Measurements from ENCODE around the gene ARMC6.
"Not testable (repeated sequence)": the region's sequence is repeated elsewhere in the genome, so short reads cannot be mapped to it uniquely, and the experiment has no call there.

ARMC6 gene

GRCh38 chr19:19022380-19022961 lies 10.9 kb upstream of the ARMC6 start:
- no peak for DNase-seq (ENCODE audit: low read depth in 2 of 2)

- not testable (repeated sequence) for DNase-seq (ENCODE audit: low read depth in 2 of 2)
Observed at GRCh38 chr19:19023376-19023775, 10.0 kb upstream of the ARMC6 start.

GRCh38 chr19:19025861-19026260 lies 7.5 kb upstream of the ARMC6 start:
- DNase-seq (ENCODE audit: low read depth in 2 of 2), result no peak

DNA sequence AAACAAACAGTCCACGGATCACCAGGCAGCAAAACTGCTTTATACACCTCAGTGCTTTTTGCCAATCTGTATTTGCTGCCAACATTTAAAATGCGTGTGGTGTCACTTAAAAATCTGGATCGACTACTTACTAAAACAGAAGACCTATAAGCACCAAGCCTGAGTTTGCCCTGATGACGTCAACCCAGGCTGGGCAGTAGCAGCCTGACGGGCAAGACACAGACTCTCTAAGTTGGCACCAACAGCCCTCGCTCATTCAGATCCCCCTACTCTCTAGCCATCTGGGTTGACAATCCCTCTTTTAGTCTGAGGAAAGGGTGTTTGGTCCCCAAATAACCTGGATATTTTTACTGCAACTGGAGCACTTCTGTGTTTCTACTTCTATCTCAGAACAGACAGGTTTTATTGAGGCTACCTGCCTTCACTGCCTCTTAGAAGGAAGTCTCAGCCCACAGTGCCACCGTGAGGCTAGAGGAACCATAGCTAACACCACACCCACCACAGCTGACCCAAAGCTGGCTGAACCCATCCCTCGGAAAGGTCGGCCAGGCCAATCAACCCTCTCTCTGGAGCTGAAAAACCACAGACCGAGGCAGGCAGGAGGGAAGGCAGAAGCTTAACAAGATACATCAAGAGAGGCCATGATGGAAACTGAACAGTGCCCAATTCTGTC lies 7.0 kb upstream of the ARMC6 start:
- no peak for DNase-seq (ENCODE audit: low read depth in 2 of 2)

GRCh38 chr19:19027228-19027627 lies 6.2 kb upstream of the ARMC6 start:
- DNase-seq (ENCODE audit: low read depth in 2 of 2), result no peak

DNA sequence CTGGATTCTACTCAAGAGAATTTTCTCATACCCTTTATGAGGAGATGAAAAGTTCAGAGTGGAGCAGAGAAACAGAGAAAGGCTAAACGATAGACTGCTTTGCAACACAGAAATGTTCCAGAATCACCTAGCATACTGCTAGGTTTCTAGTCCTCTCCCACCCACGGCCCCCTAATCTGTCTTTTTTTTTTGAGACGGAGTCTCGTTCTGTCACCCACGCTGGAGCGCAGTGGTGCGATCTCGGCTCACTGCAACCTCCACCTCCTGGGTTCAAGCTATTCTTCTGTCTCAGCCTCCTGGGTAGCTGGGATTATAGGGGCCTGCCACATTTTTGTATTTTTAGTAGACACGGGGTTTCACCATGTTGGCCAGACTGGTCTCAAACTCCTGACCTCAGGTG lies 4.9 kb upstream of the ARMC6 start:
- no peak for DNase-seq (ENCODE audit: low read depth in 2 of 2)

DNA sequence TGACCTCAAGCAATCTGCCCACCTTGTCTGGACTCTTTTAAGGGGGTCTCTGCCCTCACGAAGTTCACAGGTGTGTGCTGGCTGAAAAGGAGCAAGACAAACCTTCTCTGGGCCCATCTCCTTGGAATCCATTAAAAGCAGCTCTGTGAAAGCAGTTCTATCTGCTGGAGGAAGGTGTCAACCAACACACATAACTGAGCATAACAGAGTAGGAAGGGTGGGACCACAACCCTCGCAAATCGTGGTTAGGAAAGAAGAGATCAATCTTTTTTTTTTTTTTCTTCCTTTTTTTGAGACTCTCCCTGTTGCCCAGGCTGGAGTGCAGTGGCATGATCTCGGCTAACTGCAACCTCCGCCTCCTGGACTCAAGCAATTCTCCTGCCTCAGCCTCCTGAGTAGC lies 1.5 kb upstream of the ARMC6 start:
- no peak for DNase-seq (ENCODE audit: low read depth in 2 of 2)

GRCh38 chr19:19032420-19033175 lies 805 bp upstream of the ARMC6 start:
- peak; percentile 83 to 84 for DNase-seq (ENCODE audit: low read depth in 2 of 2)

DNA sequence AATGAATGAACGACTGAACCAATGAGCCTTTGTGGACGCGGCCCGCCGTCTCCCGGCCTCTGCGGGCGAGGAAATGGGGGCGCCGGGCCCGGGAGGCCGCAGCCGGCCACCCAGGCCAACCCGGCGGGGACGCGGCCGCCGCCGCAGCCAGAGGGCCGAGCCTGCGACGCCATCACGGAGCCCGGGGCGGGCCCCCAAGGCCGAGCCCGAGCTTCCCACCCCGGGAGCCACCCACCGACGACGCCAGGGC lies 302 bp upstream of the ARMC6 start:
- no peak for DNase-seq (ENCODE audit: low read depth in 2 of 2)

GRCh38 chr19:19034204-19034624 lies 811 bp downstream of the ARMC6 start:
- no peak for DNase-seq (ENCODE audit: low read depth in 2 of 2)

DNA sequence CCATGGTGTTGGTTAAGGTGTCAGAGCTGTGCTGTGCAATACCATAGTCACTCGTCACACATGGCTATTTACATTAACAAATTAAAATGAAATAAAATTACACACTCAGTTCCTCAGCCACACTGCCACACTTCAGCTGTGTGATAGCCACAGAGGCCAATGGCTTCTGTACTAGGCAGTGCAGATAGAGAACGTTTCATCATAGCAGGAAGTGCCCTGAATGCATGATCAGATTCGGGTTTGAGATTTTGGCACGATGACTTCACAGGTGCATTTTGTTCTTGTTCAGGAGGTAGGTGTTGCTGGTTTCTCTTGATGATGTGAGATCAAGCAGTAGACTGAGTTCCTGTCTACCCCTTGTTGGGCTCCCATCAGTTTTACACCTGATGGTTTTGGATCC lies 6.5 kb downstream of the ARMC6 start:
- no peak for DNase-seq (ENCODE audit: low read depth in 2 of 2)

DNA sequence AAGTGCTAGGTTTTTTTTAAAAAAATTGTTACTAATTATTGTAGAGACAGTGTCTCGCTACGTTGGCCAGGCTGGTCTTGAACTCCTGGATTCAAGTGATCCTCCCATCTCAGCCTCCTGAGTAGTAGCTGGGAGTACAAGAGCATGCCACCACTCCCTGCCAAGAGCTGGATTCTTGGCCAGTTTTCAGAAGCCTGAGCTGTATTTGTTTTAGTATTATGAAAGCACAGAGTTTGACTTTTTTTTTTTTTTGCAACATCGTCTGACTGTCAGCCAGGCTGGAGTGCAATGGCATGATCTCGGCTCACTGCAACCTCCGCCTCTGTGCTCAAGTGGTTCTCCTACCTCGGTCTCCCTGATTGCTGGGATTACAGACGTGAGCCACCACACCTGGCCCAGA lies 7.0 kb downstream of the ARMC6 start:
- peak; percentile 53 to 55 for DNase-seq (ENCODE audit: low read depth in 2 of 2)

DNA sequence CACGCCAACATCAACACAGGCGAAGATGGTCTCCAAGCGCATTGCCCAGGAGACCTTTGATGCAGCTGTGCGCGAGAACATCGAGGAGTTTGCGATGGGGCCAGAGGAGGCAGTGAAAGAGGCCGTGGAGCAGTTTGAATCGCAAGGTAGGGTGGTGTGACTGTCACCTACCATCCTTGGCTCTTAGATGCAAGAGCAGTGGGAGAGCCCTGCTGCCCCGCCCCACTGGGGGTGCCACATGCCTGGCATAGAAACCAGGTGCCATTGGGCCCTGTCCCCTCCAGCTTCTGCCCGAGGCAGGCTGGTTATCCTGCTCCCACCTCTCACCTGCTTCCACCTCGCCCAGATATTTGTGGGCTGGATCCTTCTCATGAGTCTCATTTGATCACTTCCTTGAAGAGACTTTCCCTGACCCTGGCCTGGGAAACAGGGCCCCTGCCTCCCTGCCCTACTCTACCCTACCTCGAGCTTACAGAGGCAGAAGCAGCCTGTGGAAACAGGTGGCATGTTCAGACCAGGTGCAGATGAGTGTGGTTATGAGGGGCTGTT lies 9.4 kb downstream of the ARMC6 start:
- no peak for DNase-seq (ENCODE audit: low read depth in 2 of 2)

DNA sequence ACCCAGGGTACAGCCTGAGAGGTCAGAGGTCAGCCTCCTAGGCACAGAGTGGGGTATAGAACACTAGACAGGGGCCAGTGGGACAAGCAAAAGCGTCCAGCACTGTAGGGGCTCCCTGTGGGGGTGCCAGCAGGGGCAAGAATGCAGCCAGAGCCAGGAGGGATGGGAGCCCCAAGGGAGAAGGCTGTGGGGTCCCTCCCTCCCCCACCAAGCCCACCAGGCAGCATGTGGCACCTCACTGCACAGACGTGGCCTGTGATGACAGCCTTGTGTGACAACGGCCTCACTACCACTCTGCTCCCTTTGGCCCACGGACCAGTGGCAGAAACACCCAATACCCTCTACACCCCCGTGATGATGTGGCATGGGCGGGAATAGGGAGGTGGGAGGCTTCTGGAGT lies 10.1 kb downstream of the ARMC6 start:
- DNase-seq (ENCODE audit: low read depth in 2 of 2), result no peak

DNA sequence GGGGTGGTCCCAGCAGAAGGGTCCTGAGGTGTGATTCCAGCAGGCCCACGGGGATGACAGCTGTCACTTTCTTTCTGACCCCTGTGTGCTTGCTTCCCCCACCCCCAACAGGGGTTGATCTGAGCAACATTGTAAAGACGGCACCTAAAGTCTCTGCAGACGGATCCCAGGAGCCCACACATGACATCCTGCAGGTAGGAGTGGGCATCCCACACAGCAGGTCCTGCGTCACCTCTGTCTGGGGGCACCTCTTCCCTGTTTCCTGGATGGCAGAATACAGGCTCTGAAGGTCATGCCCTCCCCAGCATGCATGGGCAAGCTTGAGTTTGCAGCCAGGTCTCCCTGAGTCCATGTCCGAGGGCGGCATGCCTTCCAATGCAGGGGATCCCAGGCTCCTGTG lies 10.5 kb downstream of the ARMC6 start:
- no peak for DNase-seq (ENCODE audit: low read depth in 2 of 2)

- no peak for DNase-seq (ENCODE audit: low read depth in 2 of 2)
Observed at GRCh38 chr19:19049406-19049805, 16.0 kb downstream of the ARMC6 start.

DNA sequence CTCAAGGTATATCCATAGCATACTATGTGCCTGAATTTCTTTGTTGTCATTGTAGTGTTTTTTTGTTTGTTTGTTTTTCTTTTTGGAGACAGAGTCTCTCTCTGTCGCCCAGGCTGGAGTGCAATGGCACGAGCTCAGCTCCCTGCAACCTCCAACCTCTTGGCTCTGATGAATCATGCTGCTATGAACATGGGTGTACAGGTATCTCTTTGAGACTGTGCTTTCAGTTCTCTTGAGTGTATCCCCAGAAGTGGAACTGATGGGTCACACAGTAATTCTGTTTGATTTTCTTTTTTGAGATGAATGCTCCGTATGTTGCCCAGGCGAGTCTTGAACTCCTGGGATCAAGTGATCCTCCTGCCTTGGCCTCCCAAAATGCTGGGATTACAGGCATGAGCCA lies 16.7 kb downstream of the ARMC6 start:
- no peak for DNase-seq (ENCODE audit: low read depth in 2 of 2)

GRCh38 chr19:19050731-19051130 lies 17.3 kb downstream of the ARMC6 start:
- no peak for DNase-seq (ENCODE audit: low read depth in 2 of 2)

DNA sequence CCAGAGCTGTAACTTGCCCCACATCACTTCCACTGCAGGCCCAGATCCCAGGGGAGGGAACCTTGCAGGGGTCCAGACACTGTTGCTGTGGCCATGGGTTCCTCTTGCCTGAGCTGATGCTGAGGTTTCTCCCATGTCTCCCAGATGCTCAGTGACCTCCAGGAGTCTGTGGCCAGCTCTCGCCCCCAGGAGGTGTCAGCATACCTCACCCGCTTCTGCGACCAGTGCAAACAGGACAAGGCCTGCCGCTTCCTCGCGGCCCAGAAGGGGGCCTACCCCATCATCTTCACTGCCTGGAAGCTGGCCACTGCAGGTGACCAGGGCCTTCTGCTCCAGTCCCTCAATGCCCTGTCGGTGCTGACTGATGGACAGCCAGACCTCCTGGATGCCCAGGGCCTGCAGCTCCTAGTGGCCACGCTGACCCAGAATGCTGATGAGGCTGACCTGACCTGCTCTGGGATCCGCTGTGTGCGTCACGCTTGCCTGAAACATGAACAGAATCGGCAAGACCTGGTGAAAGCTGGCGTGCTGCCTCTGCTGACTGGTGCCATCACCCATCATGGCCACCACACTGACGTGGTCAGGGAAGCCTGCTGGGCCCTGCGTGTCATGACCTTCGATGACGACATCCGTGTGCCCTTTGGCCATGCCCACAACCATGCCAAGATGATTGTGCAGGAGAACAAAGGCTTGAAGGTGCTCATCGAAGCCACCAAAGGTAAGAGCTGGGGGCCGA lies 18.2 kb downstream of the ARMC6 start:
- DNase-seq (ENCODE audit: low read depth in 2 of 2), result no peak

- DNase-seq (ENCODE audit: low read depth in 2 of 2), result no peak
Observed at GRCh38 chr19:19052921-19053320, 19.5 kb downstream of the ARMC6 start.

DNA sequence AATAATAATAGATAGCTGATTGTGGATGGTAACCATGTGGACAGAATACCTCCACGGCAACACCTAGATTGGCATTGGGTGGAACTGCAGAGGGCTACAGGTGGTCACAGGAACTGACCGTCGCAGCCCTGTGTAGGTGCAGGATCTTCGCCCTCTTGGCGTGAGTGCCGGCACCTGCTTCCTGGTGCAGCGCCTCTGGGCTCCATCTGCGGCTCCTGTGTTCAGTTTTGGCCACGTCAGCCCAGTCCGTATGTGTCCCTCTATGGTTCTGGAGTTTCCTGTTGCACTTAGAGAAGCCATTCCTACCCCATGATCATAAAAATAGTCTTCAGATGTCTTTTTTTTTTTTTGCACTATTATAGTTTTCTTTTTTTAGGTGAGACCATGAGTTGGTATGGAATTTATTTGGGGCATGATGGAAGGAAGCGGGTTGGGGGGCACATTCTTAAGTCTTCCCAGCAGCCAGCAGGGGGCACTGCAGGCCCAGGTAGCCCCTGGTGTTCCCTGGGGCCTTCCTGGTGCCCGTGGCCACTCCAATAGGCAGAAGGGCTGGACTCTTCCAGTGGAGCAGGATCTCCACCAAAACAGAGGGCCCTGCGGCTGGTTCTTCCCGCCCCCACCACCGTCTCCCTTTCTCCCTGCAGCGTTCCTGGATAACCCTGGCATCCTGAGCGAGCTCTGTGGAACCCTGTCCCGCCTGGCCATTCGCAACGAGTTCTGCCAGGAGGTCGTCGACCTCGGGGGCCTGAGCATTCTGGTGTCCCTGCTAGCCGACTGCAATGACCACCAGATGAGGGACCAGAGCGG lies 20.3 kb downstream of the ARMC6 start:
- no peak for DNase-seq (ENCODE audit: low read depth in 2 of 2)
